Prostate gland (tissue), 2 donors: Measurements from ENCODE around the gene CEP131. TPM values are rescaled to one million over a fixed set of nuclear protein-coding genes. Genes with fewer than 3 reads are reported as not detected.

Experiments used
- DNase-seq: peaks from one replicate; pipeline ENCODE4 v3.0.0-alpha.2; 2019; ENCODE audit warnings: low spot score
- H3K27ac ChIP-seq, 2 donors: fragments of 200-600 bp; sonication (generic); 2 replicates each; pipeline ENCODE4 v1.5.1; 2017 to 2019
- H3K27me3 ChIP-seq: fragments of 200-600 bp; sonication (generic); replicated peaks from 2 replicates; pipeline ENCODE4 v1.5.1; 2019; ENCODE audit not compliant: insufficient read depth
- H3K36me3 ChIP-seq, 2 donors: fragments of 200-600 bp; sonication (generic); 1 replicate in 1 of 2; 2 replicates in 1 of 2; pipeline versions ENCODE4 v1.5.1 to v1.8.1; 2017 to 2019
- H3K4me1 ChIP-seq: fragments of 200-600 bp; sonication (generic); replicated peaks from 2 replicates; pipeline ENCODE4 v1.5.1; 2019
- H3K4me3 ChIP-seq, 2 donors: fragments of 200-600 bp; sonication (generic); 2 replicates each; pipeline ENCODE4 v1.5.1; 2017 to 2019
- H3K9me3 ChIP-seq: fragments of 200-600 bp; sonication (generic); 2 replicates; pipeline ENCODE4 v1.5.1; 2017
- POLR2A ChIP-seq: fragments of 450-650 bp; IDR thresholded peaks from one replicate; pipeline ENCODE4 v1.6.1; 2016; ENCODE audit warnings: antibody characterized with exemption, mild to moderate bottlenecking
- POLR2AphosphoS5 ChIP-seq: sonication (generic); formaldehyde crosslinking; IDR thresholded peaks from one replicate; pipeline ENCODE4 v1.6.1; 2017; ENCODE audit warnings: antibody characterized with exemption
- WGBS: methylation state at CpG from one replicate; pipeline ENCODE4 v1.1.5; 2018; 5-methylcytosine and 5-hydroxymethylcytosine counted together
- intact Hi-C: fragments of 100-400 bp; cut with DNase I; formaldehyde crosslinking; loops from one replicate; pipeline ENCODE4 v1.14.2; 2022
- total RNA-seq, 2 donors: library from RNA; depleted of rRNA; stranded (reverse); fragments of >200 nt; gene quantifications; one replicate each; pipeline ENCODE4 v1.1.0, GENCODE V29; 2016
- TF ChIP-seq, protein P1 (sequence below), 4 experiments: fragments of 200-600 bp in 2 of 4; fragments of 450-650 bp in 2 of 4; sonication (generic) in 2 of 4; IDR thresholded peaks; 1 replicate in 3 of 4; 2 replicates in 1 of 4; pipeline ENCODE4 v1.5.1; 2016 to 2019; ENCODE audit warnings: antibody characterized with exemption in 4 of 4, mild to moderate bottlenecking in 2 of 4, moderate library complexity in 2 of 4

Gene CEP131
- total RNA-seq, 2 donors from 2014 or later = 7.1 to 24.0 TPM

DNA sequence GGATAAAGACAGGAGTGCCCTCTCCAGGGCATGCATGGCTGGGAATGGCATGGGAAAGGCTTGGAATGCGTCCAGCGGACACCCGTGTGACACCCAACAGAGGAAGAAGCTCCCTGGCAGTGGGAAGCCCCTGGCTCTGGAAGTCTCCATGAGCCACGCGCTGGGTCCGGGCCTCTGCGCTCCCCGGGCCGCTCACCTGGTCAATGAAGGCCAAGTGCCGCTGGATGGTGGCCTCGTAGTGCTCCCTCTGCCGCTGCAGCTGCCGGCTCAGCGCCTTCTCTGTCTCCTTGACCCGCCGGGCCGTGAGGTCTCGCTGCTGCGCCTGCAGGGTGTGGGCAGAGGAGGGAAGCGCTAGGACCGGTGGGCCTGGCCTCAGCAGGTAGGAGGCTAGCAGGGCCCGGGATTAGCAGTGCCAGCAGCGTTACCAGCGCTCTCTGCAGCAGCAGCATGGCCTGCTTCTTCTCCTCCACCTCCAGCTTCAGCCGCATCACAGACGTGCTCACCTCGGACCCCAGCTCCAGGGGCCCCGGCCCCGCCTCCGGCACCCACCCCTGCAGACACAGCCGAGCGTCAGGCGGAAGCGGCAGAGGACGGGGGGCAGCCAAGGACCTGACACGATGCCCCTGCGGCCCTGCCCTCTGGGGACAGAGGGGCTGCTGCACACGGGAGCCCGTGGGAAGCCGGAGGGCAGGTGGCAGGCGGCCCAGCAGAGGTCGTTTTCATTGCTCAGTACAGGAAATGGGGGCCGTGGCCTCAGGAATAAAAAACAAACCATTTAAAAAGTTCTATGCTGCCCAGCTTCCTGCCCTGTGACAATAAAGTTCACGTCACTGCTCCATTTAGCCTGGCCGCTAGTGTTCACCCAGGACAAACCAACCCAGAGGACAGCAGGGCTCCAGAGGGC lies 26.0 kb downstream of the CEP131 start:
- whole genome bisulfite sequencing = 87% methylated on average over 45 of the region's 45 CpGs
- intact Hi-C loops = no loop called here
- Histone ChIP-seq H3K4me3 (no peak overlapping the region), H3K4me1 (no peaks in the 10 kb centered on the region), H3K9me3 (no peaks in the 10 kb centered on the region), H3K27me3 (no peaks in the 10 kb centered on the region), H3K27ac (no peak overlapping the region), H3K36me3 (no peaks in the 10 kb centered on the region)
- TF ChIP-seq POLR2A (no peak), POLR2AphosphoS5 (no peak)
- TF ChIP-seq, protein P1, sequence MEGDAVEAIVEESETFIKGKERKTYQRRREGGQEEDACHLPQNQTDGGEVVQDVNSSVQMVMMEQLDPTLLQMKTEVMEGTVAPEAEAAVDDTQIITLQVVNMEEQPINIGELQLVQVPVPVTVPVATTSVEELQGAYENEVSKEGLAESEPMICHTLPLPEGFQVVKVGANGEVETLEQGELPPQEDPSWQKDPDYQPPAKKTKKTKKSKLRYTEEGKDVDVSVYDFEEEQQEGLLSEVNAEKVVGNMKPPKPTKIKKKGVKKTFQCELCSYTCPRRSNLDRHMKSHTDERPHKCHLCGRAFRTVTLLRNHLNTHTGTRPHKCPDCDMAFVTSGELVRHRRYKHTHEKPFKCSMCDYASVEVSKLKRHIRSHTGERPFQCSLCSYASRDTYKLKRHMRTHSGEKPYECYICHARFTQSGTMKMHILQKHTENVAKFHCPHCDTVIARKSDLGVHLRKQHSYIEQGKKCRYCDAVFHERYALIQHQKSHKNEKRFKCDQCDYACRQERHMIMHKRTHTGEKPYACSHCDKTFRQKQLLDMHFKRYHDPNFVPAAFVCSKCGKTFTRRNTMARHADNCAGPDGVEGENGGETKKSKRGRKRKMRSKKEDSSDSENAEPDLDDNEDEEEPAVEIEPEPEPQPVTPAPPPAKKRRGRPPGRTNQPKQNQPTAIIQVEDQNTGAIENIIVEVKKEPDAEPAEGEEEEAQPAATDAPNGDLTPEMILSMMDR (IDR thresholded peaks at IDR 0.05) = no peak
- no peak for DNase-seq

GRCh38 chr17:81195941-81196495 lies 26.7 kb downstream of the CEP131 start:
- Histone ChIP-seq H3K27ac (no peak overlapping the region), H3K27me3 (no peaks in the 10 kb centered on the region), H3K4me1 (no peaks in the 10 kb centered on the region), H3K36me3 (no peaks in the 10 kb centered on the region), H3K9me3 (no peaks in the 10 kb centered on the region), H3K4me3 (no peak overlapping the region)
- intact Hi-C loops = no loop called here
- TF ChIP-seq POLR2AphosphoS5 = no peak
- TF ChIP-seq, protein P1 (IDR thresholded peaks at IDR 0.05) = no peak
- TF ChIP-seq POLR2A = no peak
- 88% methylated on average over 14 of the region's 14 CpGs for WGBS
- DNase-seq = no peak

DNA sequence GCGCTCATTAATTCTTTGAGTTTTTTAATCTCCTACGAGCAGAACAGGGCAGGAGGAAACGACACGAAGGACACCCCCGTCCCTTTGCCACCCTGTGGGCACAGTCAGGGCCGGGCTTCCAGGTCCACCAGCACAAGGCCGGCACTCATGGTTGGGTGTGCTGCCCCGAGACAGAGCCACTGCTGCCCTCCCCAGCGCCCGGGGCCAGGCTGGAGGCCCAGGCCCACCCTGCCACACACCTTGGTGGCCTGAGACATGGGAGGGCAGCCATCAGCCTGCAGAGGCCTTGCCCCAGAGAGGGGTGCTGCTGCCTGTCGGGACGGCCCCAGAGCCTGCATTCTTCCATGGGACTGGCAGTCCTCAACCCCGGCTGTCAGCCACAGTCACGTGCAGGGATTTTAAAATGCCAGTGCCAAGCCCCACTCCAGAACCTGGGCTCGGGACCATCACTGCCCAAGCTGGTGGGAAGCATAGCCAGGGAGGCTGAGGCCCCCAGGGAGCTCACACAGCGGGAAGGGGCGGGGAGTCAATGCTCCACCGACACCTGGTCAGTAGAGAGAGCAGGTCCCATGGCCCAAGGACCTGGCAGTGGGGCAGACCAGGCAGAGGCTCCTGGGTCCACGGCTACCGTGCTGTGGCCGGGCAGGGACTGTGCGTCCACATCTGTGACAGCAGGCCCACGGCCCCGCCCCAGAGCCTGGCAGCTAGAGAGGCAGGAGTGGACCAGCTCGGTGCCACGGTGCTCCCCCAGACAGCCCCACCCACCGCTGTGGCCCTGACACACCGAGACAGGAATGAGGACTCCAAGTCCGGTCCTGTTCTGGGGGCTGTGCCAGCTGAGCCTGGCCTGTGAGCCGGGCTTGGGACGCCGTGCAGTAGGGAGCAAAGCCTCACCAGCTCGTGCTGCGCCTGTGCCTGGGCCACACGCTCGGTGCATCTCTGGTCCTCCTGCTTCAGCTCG lies 27.5 kb downstream of the CEP131 start:
- H3K4me1 ChIP-seq = no peaks in the 10 kb centered on the region
- intact Hi-C loops = no loop called here

DNA sequence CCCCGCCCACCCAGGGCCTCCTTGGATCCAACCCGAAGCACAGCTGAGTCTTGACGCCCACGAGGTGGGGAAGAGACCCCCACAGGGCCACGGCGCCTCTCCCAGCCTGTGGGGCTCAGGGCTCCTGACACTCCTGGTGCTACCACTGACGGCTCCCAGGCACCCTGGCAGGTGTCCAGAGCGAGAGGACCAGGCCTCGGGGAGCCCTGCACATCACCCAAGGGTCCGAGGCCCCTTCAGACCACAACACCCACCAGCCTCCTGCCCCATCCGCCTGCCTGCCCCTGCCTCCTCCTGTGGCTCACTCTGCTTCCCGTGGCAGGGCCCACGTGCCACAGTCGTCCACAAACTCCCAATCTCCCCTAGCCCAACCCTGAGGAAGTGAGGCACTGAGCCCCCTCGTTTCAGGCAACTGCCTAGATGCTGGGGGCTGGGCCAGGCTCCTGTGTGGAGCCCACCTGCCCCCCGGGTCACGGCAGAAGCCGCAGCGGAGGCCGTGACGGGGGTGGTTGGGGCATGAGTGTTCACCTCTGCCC lies 28.5 kb downstream of the CEP131 start:
- H3K9me3 ChIP-seq = no peaks in the 10 kb centered on the region
- no peak for DNase-seq
- H3K36me3 ChIP-seq = no peaks in the 10 kb centered on the region
- H3K4me1 ChIP-seq = no peaks in the 10 kb centered on the region
- intact Hi-C loops = no loop called here
- H3K27ac ChIP-seq = no peak overlapping the region
- H3K4me3 ChIP-seq = no peak overlapping the region
- 91% methylated on average over 16 of the region's 21 CpGs for WGBS
- no peaks in the 10 kb centered on the region for H3K27me3 ChIP-seq
- TF ChIP-seq, protein P1 (IDR thresholded peaks at IDR 0.05) = no peak
- TF ChIP-seq POLR2AphosphoS5 = no peak
- no peak for TF ChIP-seq POLR2A

More for the DNA sequence above, 27.5 kb downstream of the CEP131 start:
- no peaks in the 10 kb centered on the region for H3K36me3 ChIP-seq
- 86% methylated on average over 31 of the region's 37 CpGs for WGBS
- TF ChIP-seq POLR2A = no peak
- TF ChIP-seq POLR2AphosphoS5 = no peak
- TF ChIP-seq, protein P1 (IDR thresholded peaks at IDR 0.05) = no peak
- H3K27ac ChIP-seq = no peak overlapping the region
- H3K27me3 ChIP-seq = no peaks in the 10 kb centered on the region
- no peak overlapping the region for H3K4me3 ChIP-seq
- no peaks in the 10 kb centered on the region for H3K9me3 ChIP-seq
- DNase-seq = no peak
